OCI-LY3 (cell line): ENCODE data around the gene MUC5B.

ENCODE experiments used
- H2AFZ ChIP-seq: fragments of 200-600, 300-600 bp; shearing (Covaris generic); 2 replicates; pipeline ENCODE4 v1.6.0; 2014; ENCODE audit warnings: antibody characterized with exemption, low read depth, low read length
- H3K27ac ChIP-seq: fragments of 200-600, 300-600 bp; sonication (generic); 2 replicates; pipeline ENCODE4 v1.5.1; 2014; ENCODE audit warnings: mild to moderate bottlenecking, low read length, moderate library complexity, mixed read lengths
- H3K27me3 ChIP-seq: fragments of 200-600, 300-600 bp; sonication (generic); 2 replicates; pipeline ENCODE4 v1.6.1; 2014; ENCODE audit warnings: low read depth, low read length, mixed read lengths
- H3K36me3 ChIP-seq: fragments of 200-600, 300-600 bp; sonication (generic); replicated peaks from 2 replicates; pipeline ENCODE3; 2014; ENCODE audit warnings: low read depth, low read length, mixed read lengths
- H3K4me1 ChIP-seq: fragments of 300-600, 200-600 bp; sonication (generic); 2 replicates; pipeline ENCODE4 v1.6.1; 2014; ENCODE audit warnings: low read length, mixed read lengths
- H3K4me2 ChIP-seq: fragments of 200-600, 300-600 bp; sonication (generic); 2 replicates; pipeline ENCODE4 v1.6.1; 2014; ENCODE audit warnings: low read length, mixed read lengths
- H3K4me3 ChIP-seq: fragments of 300-600, 200-600 bp; sonication (generic); 2 replicates; pipeline ENCODE4 v1.5.1; 2014; ENCODE audit warnings: antibody characterized with exemption, mild to moderate bottlenecking, low read length, moderate library complexity
- H3K79me2 ChIP-seq: fragments of 300-600, 200-600 bp; shearing (Covaris generic); 2 replicates; pipeline ENCODE4 v1.6.1; 2014; ENCODE audit warnings: mild to moderate bottlenecking, low read length, mixed read lengths
- H3K9ac ChIP-seq: fragments of 300-600, 200-600 bp; shearing (Covaris generic); 2 replicates; pipeline ENCODE4 v1.6.0; 2014; ENCODE audit warnings: mild to moderate bottlenecking, low read length, moderate library complexity
- H3K9me3 ChIP-seq: fragments of 200-600, 300-600 bp; shearing (Covaris generic); 2 replicates; pipeline ENCODE4 v1.6.1; 2014; ENCODE audit warnings: low read length, mixed read lengths; ENCODE audit not compliant: insufficient read depth
- H4K20me1 ChIP-seq: fragments of 200-600, 300-600 bp; sonication (generic); 2 replicates; pipeline ENCODE4 v1.6.1; 2016; ENCODE audit warnings: low read length, mixed read lengths; ENCODE audit not compliant: insufficient read depth
- CTCF ChIP-seq: fragments of 200-600, 300-600 bp; sonication (generic); IDR thresholded peaks from 2 replicates; pipeline ENCODE4 v1.5.1; 2014; ENCODE audit warnings: antibody characterized with exemption, low read length, low read depth
- EZH2phosphoT487 ChIP-seq: fragments of 200-600 bp; shearing (Covaris generic); IDR thresholded peaks from 2 replicates; pipeline ENCODE4 v1.6.1; 2018; ENCODE audit warnings: antibody characterized with exemption, mixed run types, low read depth

Gene MUC5B

GRCh38 chr11:1224491-1225385, 1.9 kb downstream of the MUC5B start:
- no peaks in the 10 kb centered on the region for H3K9me3 ChIP-seq
- no peak overlapping the region for H3K27ac ChIP-seq
- TF ChIP-seq CTCF (no peak), EZH2phosphoT487 (no peak)
- H3K36me3 ChIP-seq, result no peaks in the 10 kb centered on the region
- no peak overlapping the region for H3K9ac ChIP-seq
- H2AFZ ChIP-seq, result no peak overlapping the region
- H3K4me1 ChIP-seq, result no peaks in the 10 kb centered on the region
- H4K20me1 ChIP-seq, result no peaks in the 10 kb centered on the region
- no peaks in the 10 kb centered on the region for H3K27me3 ChIP-seq
- H3K4me2 ChIP-seq, result no peak overlapping the region
- no peaks in the 10 kb centered on the region for H3K79me2 ChIP-seq
- H3K4me3 ChIP-seq, result no peak overlapping the region

GRCh38 chr11:1225386-1226225, 2.7 kb downstream of the MUC5B start:
- no peaks in the 10 kb centered on the region for H3K4me1 ChIP-seq
- no peak overlapping the region for H3K4me3 ChIP-seq
- H3K4me2 ChIP-seq, result no peak overlapping the region
- no peaks in the 10 kb centered on the region for H3K9me3 ChIP-seq
- no peak overlapping the region for H2AFZ ChIP-seq
- H3K9ac ChIP-seq, result no peak overlapping the region
- no peaks in the 10 kb centered on the region for H3K27me3 ChIP-seq
- H3K79me2 ChIP-seq, result no peaks in the 10 kb centered on the region
- TF ChIP-seq EZH2phosphoT487 (no peak), CTCF (no peak)
- H3K27ac ChIP-seq, result no peak overlapping the region
- no peaks in the 10 kb centered on the region for H3K36me3 ChIP-seq
- no peaks in the 10 kb centered on the region for H4K20me1 ChIP-seq

- Histone ChIP-seq H4K20me1 (no peaks in the 10 kb centered on the region), H2AFZ (no peak overlapping the region), H3K27ac (no peak overlapping the region), H3K4me2 (no peak overlapping the region), H3K9ac (no peak overlapping the region), H3K36me3 (no peaks in the 10 kb centered on the region), H3K79me2 (no peaks in the 10 kb centered on the region), H3K4me3 (no peak overlapping the region), H3K27me3 (no peaks in the 10 kb centered on the region), H3K4me1 (no peaks in the 10 kb centered on the region), H3K9me3 (no peaks in the 10 kb centered on the region)
- no peak for TF ChIP-seq EZH2phosphoT487
- peak; percentile 26; the same call in 1 of the 2 replicates for TF ChIP-seq CTCF
Observed at GRCh38 chr11:1226226-1226985, 3.5 kb downstream of the MUC5B start.
